ENCODE results near the gene CCDC121.

DNA sequence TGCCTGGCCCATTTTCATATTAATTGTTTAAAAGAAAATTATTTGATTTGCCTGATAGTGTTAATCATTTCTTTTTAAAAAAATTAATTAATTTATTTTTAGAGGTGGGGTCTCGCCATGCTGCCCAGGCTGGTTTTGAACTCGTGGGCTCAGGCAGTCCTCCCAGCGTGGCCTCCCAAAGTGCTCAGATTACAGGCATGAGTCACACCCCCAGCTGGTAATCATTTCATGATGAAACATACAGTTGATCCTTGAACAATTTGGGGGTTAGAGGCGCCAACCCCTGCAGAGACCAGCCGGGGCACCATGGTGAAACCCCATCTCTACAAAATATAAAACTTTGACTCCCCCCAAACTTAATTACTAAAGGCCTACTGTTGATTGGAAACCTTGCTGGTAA lies 8.0 kb upstream of the CCDC121 start:
- TF ChIP-seq SUZ12 (IDR thresholded peaks at IDR 0.05; ENCODE audit: extremely low read depth, insufficient read depth, insufficient read length) = no peak
- no peak for TF ChIP-seq YY1 (IDR thresholded peaks at IDR 0.05; ENCODE audit: insufficient read depth, insufficient read length)
- no peak for TF ChIP-seq ZNF274 (IDR thresholded peaks at IDR 0.05; ENCODE audit: low read depth, low read length)
